Tibial nerve (tissue), 4 donors: ENCODE measurements around the gene FCAMR. TPM values are rescaled to one million over a fixed set of nuclear protein-coding genes. Genes with fewer than 3 reads are reported as not detected.

ENCODE experiments used
- DNase-seq, 2 donors: peaks; one replicate each; pipeline ENCODE4 v3.0.0-alpha.2; 2019; ENCODE audit warnings: low spot score in 2 of 2
- H3K27ac ChIP-seq, 4 donors: fragments of 200-600 bp; sonication (generic) in 3 of 4; one replicate each; pipeline ENCODE4 v1.5.1; 2017 to 2019; ENCODE audit warnings: mild to moderate bottlenecking in 1 of 4
- H3K27me3 ChIP-seq, 2 donors: fragments of 200-600 bp; sonication (generic) in 1 of 2; one replicate each; pipeline versions ENCODE4 v1.5.1 to v1.6.0; 2017 to 2019
- H3K36me3 ChIP-seq, 3 donors: fragments of 200-600 bp; sonication (generic); one replicate each; pipeline ENCODE4 v1.5.1; 2018 to 2019
- H3K4me1 ChIP-seq, 4 donors: fragments of 200-600 bp; sonication (generic) in 3 of 4; one replicate each; pipeline ENCODE4 v1.5.1; 2017 to 2019
- H3K4me3 ChIP-seq, 4 donors: fragments of 200-600 bp; sonication (generic) in 3 of 4; one replicate each; pipeline ENCODE4 v1.5.1; 2017 to 2019; ENCODE audit warnings: mild to moderate bottlenecking in 1 of 4, moderate library complexity in 1 of 4
- H3K9me3 ChIP-seq, 4 donors: fragments of 200-600 bp; sonication (generic) in 3 of 4; one replicate each; pipeline ENCODE4 v1.5.1; 2017 to 2019
- EP300 ChIP-seq, 2 donors: sonication (generic); formaldehyde crosslinking; IDR thresholded peaks; one replicate each; pipeline ENCODE4 v1.6.1; 2017; ENCODE audit warnings: antibody characterized with exemption in 2 of 2, mild to moderate bottlenecking in 1 of 2
- POLR2A ChIP-seq, 2 donors: fragments of 450-650 bp; IDR thresholded peaks; one replicate each; pipeline ENCODE4 v1.6.1; 2017; ENCODE audit warnings: antibody characterized with exemption in 2 of 2, mild to moderate bottlenecking in 2 of 2, moderate library complexity in 2 of 2
- WGBS, 2 donors: methylation state at CpG; one replicate each; pipeline ENCODE4 v1.1.5; 2018; 5-methylcytosine and 5-hydroxymethylcytosine counted together
- total RNA-seq, 4 donors: library from RNA; depleted of rRNA; stranded (reverse); fragments of >200 nt; gene quantifications; one replicate each; pipeline ENCODE4 v1.1.0, GENCODE V29; 2016
- TF ChIP-seq, protein P1 (sequence below), 5 experiments: fragments of 200-600 bp in 3 of 5; fragments of 450-650 bp in 2 of 5; sonication (generic) in 3 of 5; IDR thresholded peaks; one replicate each; pipeline ENCODE4 v1.5.1; 2016 to 2019; ENCODE audit warnings: antibody characterized with exemption in 5 of 5, mild to moderate bottlenecking in 3 of 5, moderate library complexity in 2 of 5

FCAMR gene
- total RNA-seq, 4 donors from 2014 or later: not detected

DNA sequence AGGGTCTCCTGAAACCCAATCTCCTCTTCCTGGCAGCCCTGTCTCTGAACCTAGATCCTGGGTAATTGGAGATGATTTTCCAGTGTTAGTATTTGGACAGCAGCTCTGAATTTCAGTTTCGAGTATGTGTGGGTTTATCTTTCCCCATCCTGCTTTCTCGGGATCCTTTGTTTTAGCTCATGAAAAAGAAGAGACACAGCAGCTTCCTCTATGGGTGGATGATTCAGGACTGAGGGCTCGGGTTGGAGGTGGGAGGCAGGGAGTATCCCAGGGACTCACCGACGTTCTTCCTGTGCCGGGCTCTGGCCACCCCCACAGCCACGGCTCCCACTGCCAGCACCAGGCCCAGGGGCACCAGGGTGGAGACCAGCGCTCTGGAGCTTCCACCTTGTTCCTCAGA lies 38.1 kb downstream of the FCAMR start:
- H3K4me3 ChIP-seq: no peak overlapping the region
- peaks cover 0 to 14% (median 0%) of the 10 kb centered on the region in 4 donors for H3K4me1 ChIP-seq
- H3K27ac ChIP-seq: no peak overlapping the region
- no peaks in the 10 kb centered on the region for H3K9me3 ChIP-seq
- no peaks in the 10 kb centered on the region for H3K27me3 ChIP-seq
- no peaks in the 10 kb centered on the region for H3K36me3 ChIP-seq
- TF ChIP-seq POLR2A (IDR thresholded peaks at IDR 0.05) (no peak), EP300 (IDR thresholded peaks at IDR 0.05) (no peak)
- TF ChIP-seq, protein P1, sequence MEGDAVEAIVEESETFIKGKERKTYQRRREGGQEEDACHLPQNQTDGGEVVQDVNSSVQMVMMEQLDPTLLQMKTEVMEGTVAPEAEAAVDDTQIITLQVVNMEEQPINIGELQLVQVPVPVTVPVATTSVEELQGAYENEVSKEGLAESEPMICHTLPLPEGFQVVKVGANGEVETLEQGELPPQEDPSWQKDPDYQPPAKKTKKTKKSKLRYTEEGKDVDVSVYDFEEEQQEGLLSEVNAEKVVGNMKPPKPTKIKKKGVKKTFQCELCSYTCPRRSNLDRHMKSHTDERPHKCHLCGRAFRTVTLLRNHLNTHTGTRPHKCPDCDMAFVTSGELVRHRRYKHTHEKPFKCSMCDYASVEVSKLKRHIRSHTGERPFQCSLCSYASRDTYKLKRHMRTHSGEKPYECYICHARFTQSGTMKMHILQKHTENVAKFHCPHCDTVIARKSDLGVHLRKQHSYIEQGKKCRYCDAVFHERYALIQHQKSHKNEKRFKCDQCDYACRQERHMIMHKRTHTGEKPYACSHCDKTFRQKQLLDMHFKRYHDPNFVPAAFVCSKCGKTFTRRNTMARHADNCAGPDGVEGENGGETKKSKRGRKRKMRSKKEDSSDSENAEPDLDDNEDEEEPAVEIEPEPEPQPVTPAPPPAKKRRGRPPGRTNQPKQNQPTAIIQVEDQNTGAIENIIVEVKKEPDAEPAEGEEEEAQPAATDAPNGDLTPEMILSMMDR (IDR thresholded peaks at IDR 0.05): no peak
- WGBS, 2 donors: 54 to 69% methylated on average over 8 of the region's 8 CpGs
- no peak for DNase-seq

GRCh38 chr1:206931709-206932108 lies 38.6 kb downstream of the FCAMR start:
- no peak overlapping the region for H3K27ac ChIP-seq
- H3K9me3 ChIP-seq: no peaks in the 10 kb centered on the region
- no peak overlapping the region for H3K4me3 ChIP-seq
- DNase-seq: no peak
- TF ChIP-seq, protein P1 (IDR thresholded peaks at IDR 0.05): no peak
- TF ChIP-seq EP300 (IDR thresholded peaks at IDR 0.05): no peak
- no peak for TF ChIP-seq POLR2A (IDR thresholded peaks at IDR 0.05)
- 73 to 81% methylated on average over 6 of the region's 6 CpGs for WGBS, 2 donors
- no peaks in the 10 kb centered on the region for H3K36me3 ChIP-seq
- peaks cover 0 to 14% (median 0%) of the 10 kb centered on the region in 4 donors for H3K4me1 ChIP-seq
- H3K27me3 ChIP-seq: no peaks in the 10 kb centered on the region

DNA sequence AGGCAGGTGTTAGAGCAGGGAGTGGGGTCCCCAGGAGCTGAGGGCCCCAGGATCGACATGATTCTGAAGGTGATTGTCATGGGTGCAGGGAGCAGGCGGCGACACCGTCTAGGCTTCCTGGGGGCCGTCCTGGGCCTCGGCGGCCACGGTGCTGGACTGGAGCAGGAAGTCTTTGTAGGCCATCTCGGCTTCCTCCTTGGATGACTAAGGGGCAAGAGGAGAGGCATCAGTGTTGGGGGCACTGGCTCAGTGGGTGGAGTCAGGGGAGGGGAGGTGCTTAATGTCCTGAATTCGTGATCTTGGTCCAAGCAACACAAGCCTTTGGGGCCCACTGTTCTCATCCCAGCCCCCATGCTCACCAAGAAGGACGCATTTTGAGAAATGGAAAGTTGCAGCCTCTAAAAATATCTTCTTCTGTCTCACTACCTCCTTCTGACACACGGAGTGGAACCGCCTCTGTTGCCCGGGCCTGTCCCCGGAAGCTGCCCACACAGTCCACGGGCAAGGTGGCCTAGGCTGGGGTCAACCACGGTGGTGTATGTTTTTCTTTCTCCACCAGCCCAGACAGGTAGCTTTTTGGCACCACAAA lies 40.0 kb downstream of the FCAMR start:
- Histone ChIP-seq H3K4me3 (no peak overlapping the region), H3K36me3 (no peaks in the 10 kb centered on the region), H3K27ac (peak overlapping the region in 1 of 4 donors; percentile 73), H3K9me3 (no peaks in the 10 kb centered on the region), H3K4me1 (peaks cover 0 to 18% (median 0%) of the 10 kb centered on the region in 4 donors), H3K27me3 (no peaks in the 10 kb centered on the region)
- TF ChIP-seq POLR2A (IDR thresholded peaks at IDR 0.05): no peak
- TF ChIP-seq, protein P1 (IDR thresholded peaks at IDR 0.05): no peak
- no peak for TF ChIP-seq EP300 (IDR thresholded peaks at IDR 0.05)
- DNase-seq: no peak
- 79 to 86% methylated on average over 17 of the region's 17 CpGs for WGBS, 2 donors

- Histone ChIP-seq H3K36me3 (no peaks in the 10 kb centered on the region), H3K27me3 (no peaks in the 10 kb centered on the region), H3K9me3 (no peaks in the 10 kb centered on the region), H3K4me1 (peaks cover 0 to 23% (median 0%) of the 10 kb centered on the region in 4 donors), H3K4me3 (no peak overlapping the region), H3K27ac (peak overlapping the region in 1 of 4 donors; percentile 73)
- 84 to 87% methylated on average over 6 of the region's 6 CpGs for WGBS, 2 donors
- no peak for TF ChIP-seq POLR2A (IDR thresholded peaks at IDR 0.05)
- no peak for TF ChIP-seq EP300 (IDR thresholded peaks at IDR 0.05)
- TF ChIP-seq, protein P1 (IDR thresholded peaks at IDR 0.05): no peak
- DNase-seq: no peak
Observed at GRCh38 chr1:206929524-206929923, 40.7 kb downstream of the FCAMR start.

GRCh38 chr1:206926286-206926685 lies 44.0 kb downstream of the FCAMR start:
- no peak for TF ChIP-seq POLR2A (IDR thresholded peaks at IDR 0.05)
- TF ChIP-seq, protein P1 (IDR thresholded peaks at IDR 0.05): no peak
- TF ChIP-seq EP300 (IDR thresholded peaks at IDR 0.05): no peak
- Histone ChIP-seq H3K27ac (no peak overlapping the region), H3K4me1 (peaks cover 0 to 39% (median 0%) of the 10 kb centered on the region in 4 donors), H3K27me3 (no peaks in the 10 kb centered on the region), H3K36me3 (no peaks in the 10 kb centered on the region), H3K4me3 (no peak overlapping the region), H3K9me3 (no peaks in the 10 kb centered on the region)
- DNase-seq: no peak
- 81 to 84% methylated on average over 2 of the region's 2 CpGs for WGBS, 2 donors
